ENCODE results near the gene SAMSN1.

- TF ChIP-seq CTCF (IDR thresholded peaks at IDR 0.05) (no peak), POLR2A (IDR thresholded peaks at IDR 0.05) (no peak)
Measured at GRCh38 chr21:14466715-14467114, 79.4 kb downstream of the SAMSN1 start.

All from uterus (tissue), 2 donors.